ENCODE data around the gene MTCP1.

The MTCP1 gene

DNA sequence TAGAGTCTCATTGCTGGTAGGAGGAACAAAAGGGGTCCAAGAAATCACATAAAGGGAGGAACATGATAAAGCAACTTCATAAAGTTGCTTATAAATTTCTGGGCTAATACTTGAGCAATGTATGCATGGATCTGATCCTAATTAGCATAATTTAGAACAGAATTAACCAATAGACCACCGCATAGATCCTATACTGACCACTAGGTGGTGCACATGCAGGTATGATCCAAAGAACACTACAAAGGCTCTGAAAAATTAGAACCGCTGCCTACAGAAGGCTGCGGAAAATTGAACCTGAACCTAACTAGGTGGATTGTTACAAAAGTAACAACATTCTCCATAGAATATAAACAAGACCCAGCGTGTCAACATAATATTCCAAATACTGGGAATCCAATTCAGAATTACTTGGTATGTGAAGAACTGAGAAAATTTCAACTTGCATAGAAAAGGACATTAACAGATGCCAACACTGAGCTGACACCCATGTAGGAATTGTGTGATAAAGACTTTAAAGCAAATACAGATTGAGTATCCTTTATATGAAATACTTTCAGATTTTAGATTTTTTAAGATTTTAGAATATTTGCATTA lies 23.6 kb upstream of the MTCP1 start:
- H3K27me3 ChIP-seq (ENCODE audit: insufficient read depth, poor library complexity, severe bottlenecking) = no peaks in the 10 kb centered on the region
- peak in 1 of 2 experiments; percentile 25 for DNase-seq (ENCODE audit: low read depth in 1 of 2, low spot score in 1 of 2)
- H3K4me3 ChIP-seq (replicated peaks; ENCODE audit: insufficient read depth, low read length) = no peak overlapping the region
- TF ChIP-seq SPI1 (IDR thresholded peaks at IDR 0.05; ENCODE audit: borderline replicate concordance, low read depth) = no peak
- TF ChIP-seq, protein P1, sequence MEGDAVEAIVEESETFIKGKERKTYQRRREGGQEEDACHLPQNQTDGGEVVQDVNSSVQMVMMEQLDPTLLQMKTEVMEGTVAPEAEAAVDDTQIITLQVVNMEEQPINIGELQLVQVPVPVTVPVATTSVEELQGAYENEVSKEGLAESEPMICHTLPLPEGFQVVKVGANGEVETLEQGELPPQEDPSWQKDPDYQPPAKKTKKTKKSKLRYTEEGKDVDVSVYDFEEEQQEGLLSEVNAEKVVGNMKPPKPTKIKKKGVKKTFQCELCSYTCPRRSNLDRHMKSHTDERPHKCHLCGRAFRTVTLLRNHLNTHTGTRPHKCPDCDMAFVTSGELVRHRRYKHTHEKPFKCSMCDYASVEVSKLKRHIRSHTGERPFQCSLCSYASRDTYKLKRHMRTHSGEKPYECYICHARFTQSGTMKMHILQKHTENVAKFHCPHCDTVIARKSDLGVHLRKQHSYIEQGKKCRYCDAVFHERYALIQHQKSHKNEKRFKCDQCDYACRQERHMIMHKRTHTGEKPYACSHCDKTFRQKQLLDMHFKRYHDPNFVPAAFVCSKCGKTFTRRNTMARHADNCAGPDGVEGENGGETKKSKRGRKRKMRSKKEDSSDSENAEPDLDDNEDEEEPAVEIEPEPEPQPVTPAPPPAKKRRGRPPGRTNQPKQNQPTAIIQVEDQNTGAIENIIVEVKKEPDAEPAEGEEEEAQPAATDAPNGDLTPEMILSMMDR (IDR thresholded peaks at IDR 0.05; ENCODE audit: insufficient read depth, low read length) = peak; percentile 17
- no peak overlapping the region for H3K27ac ChIP-seq (replicated peaks)

DNA sequence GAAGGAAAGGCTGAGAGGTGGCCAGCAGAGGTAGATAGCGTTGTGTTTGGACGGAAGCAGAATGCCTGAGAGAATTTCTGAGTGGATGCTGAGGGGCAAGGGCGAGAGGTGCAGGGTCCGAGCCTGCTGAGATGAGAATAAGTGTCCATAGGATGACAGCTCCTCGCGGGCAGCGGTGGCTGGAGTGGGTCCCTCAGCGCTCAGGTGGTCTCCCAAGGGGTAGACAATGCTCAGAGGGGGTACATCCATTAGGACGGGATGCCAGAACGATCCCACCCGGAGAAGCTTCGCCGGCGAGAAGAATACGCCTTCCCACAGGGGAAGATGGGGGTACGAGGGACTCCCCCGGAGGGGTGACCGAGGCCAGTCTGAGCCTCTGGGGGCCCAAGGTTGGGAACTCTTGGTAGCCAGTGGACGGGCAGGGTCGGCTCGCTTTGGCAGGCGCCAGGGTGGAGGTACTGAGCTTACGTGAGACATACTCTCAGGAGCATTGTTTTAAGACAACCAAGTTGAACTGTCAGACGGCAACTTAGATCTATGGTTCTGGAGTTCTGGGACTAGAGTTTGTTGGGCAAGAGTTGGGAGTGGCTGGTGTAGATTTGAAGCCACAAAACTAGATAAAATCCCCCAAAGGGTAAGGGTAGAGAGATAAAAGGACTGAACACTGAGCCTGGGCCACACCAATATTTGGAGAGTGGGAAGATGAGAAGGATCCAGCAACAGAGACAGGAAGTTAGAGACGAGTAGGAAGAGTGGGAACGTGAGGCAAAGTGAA lies 16.2 kb upstream of the MTCP1 start:
- Histone ChIP-seq H3K27me3 (ENCODE audit: insufficient read depth, poor library complexity, severe bottlenecking) (no peaks in the 10 kb centered on the region), H3K27ac (replicated peaks) (no peak overlapping the region), H3K4me3 (replicated peaks; ENCODE audit: insufficient read depth, low read length) (no peak overlapping the region)
- no peak for TF ChIP-seq GABPA (IDR thresholded peaks at IDR 0.05; ENCODE audit: low read depth)
- DNase-seq (ENCODE audit: low read depth in 1 of 2, low spot score in 1 of 2) = no peak

DNA sequence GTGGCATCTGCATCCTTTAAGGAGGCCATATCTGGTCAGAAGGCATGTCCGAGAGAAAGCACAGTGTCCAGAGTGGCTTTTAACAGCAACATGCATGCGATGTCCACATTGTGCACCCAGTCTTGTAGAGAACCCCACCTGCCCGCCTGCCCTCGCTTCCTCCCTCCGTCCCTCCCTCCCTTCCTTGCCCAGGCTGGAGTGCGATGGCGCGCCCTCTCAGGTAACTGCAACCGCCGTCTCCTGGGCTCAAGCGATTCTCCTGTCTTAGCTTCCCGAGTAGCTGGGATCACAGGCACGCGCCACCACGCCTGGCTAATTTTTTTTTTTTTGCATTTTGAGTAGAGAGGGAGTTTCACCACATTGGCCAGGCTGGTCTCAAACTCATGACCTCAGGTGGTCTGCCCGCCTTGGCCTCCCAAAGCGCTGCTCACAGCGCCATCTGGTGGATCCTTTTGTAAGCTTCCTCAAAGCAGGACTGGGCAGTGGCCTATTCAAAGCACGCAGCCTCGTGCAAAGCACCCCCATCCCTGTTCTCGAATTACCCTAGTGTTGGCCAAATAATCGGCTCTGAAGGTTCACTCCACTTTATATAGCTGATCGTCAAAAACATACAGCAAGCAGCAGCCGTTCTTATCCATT lies 15.4 kb upstream of the MTCP1 start:
- TF ChIP-seq SPI1 (IDR thresholded peaks at IDR 0.05; ENCODE audit: borderline replicate concordance, low read depth) (no peak), POLR2AphosphoS5 (IDR thresholded peaks at IDR 0.05; ENCODE audit: low read depth) (no peak), GABPA (IDR thresholded peaks at IDR 0.05; ENCODE audit: low read depth) (no peak)
- TF ChIP-seq, protein P2, sequence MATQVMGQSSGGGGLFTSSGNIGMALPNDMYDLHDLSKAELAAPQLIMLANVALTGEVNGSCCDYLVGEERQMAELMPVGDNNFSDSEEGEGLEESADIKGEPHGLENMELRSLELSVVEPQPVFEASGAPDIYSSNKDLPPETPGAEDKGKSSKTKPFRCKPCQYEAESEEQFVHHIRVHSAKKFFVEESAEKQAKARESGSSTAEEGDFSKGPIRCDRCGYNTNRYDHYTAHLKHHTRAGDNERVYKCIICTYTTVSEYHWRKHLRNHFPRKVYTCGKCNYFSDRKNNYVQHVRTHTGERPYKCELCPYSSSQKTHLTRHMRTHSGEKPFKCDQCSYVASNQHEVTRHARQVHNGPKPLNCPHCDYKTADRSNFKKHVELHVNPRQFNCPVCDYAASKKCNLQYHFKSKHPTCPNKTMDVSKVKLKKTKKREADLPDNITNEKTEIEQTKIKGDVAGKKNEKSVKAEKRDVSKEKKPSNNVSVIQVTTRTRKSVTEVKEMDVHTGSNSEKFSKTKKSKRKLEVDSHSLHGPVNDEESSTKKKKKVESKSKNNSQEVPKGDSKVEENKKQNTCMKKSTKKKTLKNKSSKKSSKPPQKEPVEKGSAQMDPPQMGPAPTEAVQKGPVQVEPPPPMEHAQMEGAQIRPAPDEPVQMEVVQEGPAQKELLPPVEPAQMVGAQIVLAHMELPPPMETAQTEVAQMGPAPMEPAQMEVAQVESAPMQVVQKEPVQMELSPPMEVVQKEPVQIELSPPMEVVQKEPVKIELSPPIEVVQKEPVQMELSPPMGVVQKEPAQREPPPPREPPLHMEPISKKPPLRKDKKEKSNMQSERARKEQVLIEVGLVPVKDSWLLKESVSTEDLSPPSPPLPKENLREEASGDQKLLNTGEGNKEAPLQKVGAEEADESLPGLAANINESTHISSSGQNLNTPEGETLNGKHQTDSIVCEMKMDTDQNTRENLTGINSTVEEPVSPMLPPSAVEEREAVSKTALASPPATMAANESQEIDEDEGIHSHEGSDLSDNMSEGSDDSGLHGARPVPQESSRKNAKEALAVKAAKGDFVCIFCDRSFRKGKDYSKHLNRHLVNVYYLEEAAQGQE (IDR thresholded peaks at IDR 0.05; ENCODE audit: insufficient replicate concordance, low read depth) = no peak
- TF ChIP-seq, protein P1 (IDR thresholded peaks at IDR 0.05; ENCODE audit: insufficient read depth, low read length) = no peak
- no peaks in the 10 kb centered on the region for H3K27me3 ChIP-seq (ENCODE audit: insufficient read depth, poor library complexity, severe bottlenecking)
- H3K27ac ChIP-seq (replicated peaks) = no peak overlapping the region
- H3K4me3 ChIP-seq (replicated peaks; ENCODE audit: insufficient read depth, low read length) = no peak overlapping the region
- DNase-seq (ENCODE audit: low read depth in 1 of 2, low spot score in 1 of 2) = peak in 1 of 2 experiments; percentile 28

DNA sequence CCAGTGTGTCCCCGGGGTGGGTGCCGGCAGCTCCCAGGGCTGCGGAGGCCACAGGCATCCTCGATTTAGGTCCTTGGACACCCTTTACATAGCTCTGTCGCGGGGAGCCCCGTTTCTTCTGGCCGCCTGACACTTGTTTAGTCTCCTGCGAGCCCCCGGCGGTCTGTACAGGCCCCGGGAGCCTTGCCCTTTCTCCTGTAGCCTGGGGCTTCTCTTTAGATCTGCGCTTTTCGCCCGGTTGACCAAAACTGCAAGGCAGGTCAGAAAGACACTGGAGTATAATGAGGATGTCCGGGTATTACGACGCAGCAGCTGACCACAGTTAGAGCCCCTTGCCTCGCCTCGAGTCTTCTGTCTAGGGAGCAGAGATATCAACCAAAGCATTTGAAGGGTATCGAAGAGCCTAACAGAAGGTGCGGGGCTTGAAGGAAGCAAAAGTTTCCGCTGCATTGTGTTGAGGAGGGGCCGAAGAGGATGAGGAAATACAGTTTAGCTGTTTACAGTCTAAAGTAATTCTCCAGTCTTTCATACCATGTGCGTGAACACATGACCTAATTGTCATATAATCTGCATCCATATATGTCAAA lies 851 bp upstream of the MTCP1 start:
- peak in 1 of 2 experiments; percentile 31 for DNase-seq (ENCODE audit: low read depth in 1 of 2, low spot score in 1 of 2)

More for the DNA sequence above, 851 bp upstream of the MTCP1 start:
- TF ChIP-seq, protein P1 (IDR thresholded peaks at IDR 0.05; ENCODE audit: insufficient read depth, low read length) = no peak
- TF ChIP-seq GABPA (IDR thresholded peaks at IDR 0.05; ENCODE audit: low read depth) (no peak), SPI1 (IDR thresholded peaks at IDR 0.05; ENCODE audit: borderline replicate concordance, low read depth) (no peak), POLR2AphosphoS5 (IDR thresholded peaks at IDR 0.05; ENCODE audit: low read depth) (no peak)
- TF ChIP-seq, protein P2 (IDR thresholded peaks at IDR 0.05; ENCODE audit: insufficient replicate concordance, low read depth) = no peak
- Histone ChIP-seq H3K27ac (replicated peaks) (peak overlapping the region; percentile 90), H3K27me3 (ENCODE audit: insufficient read depth, poor library complexity, severe bottlenecking) (no peaks in the 10 kb centered on the region), H3K4me3 (replicated peaks; ENCODE audit: insufficient read depth, low read length) (peak overlapping the region; percentile 64)

Measured in HL-60 (cell line).